GM12872 (cell line): ENCODE measurements around the gene DGKI.

Experiments
- CTCF ChIP-seq: IDR thresholded peaks from 3 replicates; pipeline ENCODE4 v1.5.1; 2011; ENCODE audit warnings: low read depth, mild to moderate bottlenecking, low read length, moderate library complexity; ENCODE audit not compliant: insufficient read depth

Gene DGKI

GRCh38 chr7:137563981-137564380 lies 282.8 kb downstream of the DGKI start:
- no peak for TF ChIP-seq CTCF

GRCh38 chr7:137547485-137547884 lies 299.3 kb downstream of the DGKI start:
- no peak for TF ChIP-seq CTCF

- no peak for TF ChIP-seq CTCF
Measured at GRCh38 chr7:137546671-137547070, 300.1 kb downstream of the DGKI start.

GRCh38 chr7:137546009-137546408 lies 300.8 kb downstream of the DGKI start:
- no peak for TF ChIP-seq CTCF

- no peak for TF ChIP-seq CTCF
Measured at GRCh38 chr7:137545059-137545716, 301.6 kb downstream of the DGKI start.

GRCh38 chr7:137544453-137545058 lies 302.2 kb downstream of the DGKI start:
- TF ChIP-seq CTCF, result no peak

- TF ChIP-seq CTCF, result no peak
Measured at GRCh38 chr7:137539111-137539715, 307.6 kb downstream of the DGKI start.
